HEK293 (cell line): ENCODE results near the gene PPOX.

Experiments used
- CTCF ChIA-PET: fragments of 350-600 bp; formaldehyde crosslinking; extraction: SDS; loops from one replicate; lab custom pipeline; 2021; ENCODE audit warnings: antibody characterized with exemption; lab: Yijun Ruan, JAX
- POLR2A ChIA-PET: fragments of 300-600 bp; formaldehyde crosslinking; extraction: SDS; loops from one replicate; lab custom pipeline; 2020; ENCODE audit warnings: antibody characterized with exemption, inconsistent platforms; lab: Yijun Ruan, JAX
- H3K27ac ChIP-seq: fragments of 200-500 bp; sonication (Bioruptor generic); 2 replicates; pipeline ENCODE4 v1.5.1; 2014; ENCODE audit warnings: low read depth, low read length, control low read depth, inconsistent platforms; ENCODE audit errors: extremely low read depth
- H3K36me3 ChIP-seq, 2 experiments: fragments of 200-500 bp in 1 of 2; sonication (Bioruptor generic) in 1 of 2; 1 replicate in 1 of 2; 2 replicates in 1 of 2; pipeline ENCODE4 v1.5.1; 2014 to 2017; ENCODE audit warnings: inconsistent platforms in 2 of 2, low read length in 2 of 2; ENCODE audit not compliant: control insufficient read depth in 2 of 2, insufficient read depth in 1 of 2
- H3K4me1 ChIP-seq: fragments of 200-500 bp; sonication (Bioruptor generic); 2 replicates; pipeline ENCODE4 v1.5.1; 2014; ENCODE audit warnings: mild to moderate bottlenecking, low read length, inconsistent platforms; ENCODE audit not compliant: control insufficient read depth, insufficient read depth
- H3K4me3 ChIP-seq: 2 replicates; pipeline ENCODE4 v1.5.1; 2011; ENCODE audit warnings: low read depth, mild to moderate bottlenecking, control low read depth, low read length, moderate library complexity
- H3K9me3 ChIP-seq: fragments of 200-500 bp; sonication (Bioruptor generic); 2 replicates; pipeline ENCODE4 v1.5.1; 2014; ENCODE audit warnings: low read depth, low read length, inconsistent platforms; ENCODE audit not compliant: control insufficient read depth, insufficient read depth
- KLF7 ChIP-seq: fragments of 450-650 bp; formaldehyde crosslinking; IDR thresholded peaks from 2 replicates; pipeline ENCODE4 v1.5.1; 2016; ENCODE audit warnings: missing biosample characterization, missing genetic modification characterization, borderline replicate concordance
- MZF1 ChIP-seq: fragments of 450-650 bp; formaldehyde crosslinking; IDR thresholded peaks from 2 replicates; pipeline ENCODE4 v1.5.1; 2017; ENCODE audit warnings: missing biosample characterization, missing genetic modification characterization, borderline replicate concordance
- YY2 ChIP-seq: fragments of 450-650 bp; formaldehyde crosslinking; IDR thresholded peaks from 2 replicates; pipeline ENCODE4 v1.5.1; 2016; ENCODE audit warnings: missing biosample characterization, missing genetic modification characterization
- ZBTB20 ChIP-seq: fragments of 450-650 bp; formaldehyde crosslinking; IDR thresholded peaks from 2 replicates; pipeline ENCODE4 v1.5.1; 2016; ENCODE audit warnings: missing biosample characterization, missing genetic modification characterization
- ZBTB21 ChIP-seq: fragments of 450-650 bp; formaldehyde crosslinking; IDR thresholded peaks from 2 replicates; pipeline ENCODE4 v1.5.1; 2017; ENCODE audit warnings: missing biosample characterization, missing genetic modification characterization
- ZNF707 ChIP-seq: fragments of 450-650 bp; formaldehyde crosslinking; IDR thresholded peaks from 2 replicates; pipeline ENCODE4 v1.5.1; 2016; ENCODE audit warnings: missing biosample characterization, missing genetic modification characterization
- ZNF747 ChIP-seq: fragments of 450-650 bp; formaldehyde crosslinking; IDR thresholded peaks from 2 replicates; pipeline ENCODE4 v1.5.1; 2016; ENCODE audit warnings: missing biosample characterization, missing genetic modification characterization
- TF ChIP-seq, protein P1 (sequence below): fragments of 450-650 bp; formaldehyde crosslinking; IDR thresholded peaks from 2 replicates; pipeline ENCODE4 v1.5.1; 2016; ENCODE audit warnings: missing biosample characterization, missing genetic modification characterization
- TF ChIP-seq, protein P2 (sequence below): fragments of 450-650 bp; formaldehyde crosslinking; IDR thresholded peaks from 2 replicates; pipeline ENCODE4 v1.5.1; 2016; ENCODE audit warnings: missing biosample characterization, missing genetic modification characterization
- TF ChIP-seq, protein P3 (sequence below): fragments of 450-650 bp; formaldehyde crosslinking; IDR thresholded peaks from 2 replicates; pipeline ENCODE4 v1.5.1; 2016; ENCODE audit warnings: missing biosample characterization, missing genetic modification characterization
- TF ChIP-seq, protein P4 (sequence below): fragments of 450-650 bp; formaldehyde crosslinking; IDR thresholded peaks from 2 replicates; pipeline ENCODE4 v1.5.1; 2016; ENCODE audit warnings: missing biosample characterization, missing genetic modification characterization

Gene PPOX

DNA sequence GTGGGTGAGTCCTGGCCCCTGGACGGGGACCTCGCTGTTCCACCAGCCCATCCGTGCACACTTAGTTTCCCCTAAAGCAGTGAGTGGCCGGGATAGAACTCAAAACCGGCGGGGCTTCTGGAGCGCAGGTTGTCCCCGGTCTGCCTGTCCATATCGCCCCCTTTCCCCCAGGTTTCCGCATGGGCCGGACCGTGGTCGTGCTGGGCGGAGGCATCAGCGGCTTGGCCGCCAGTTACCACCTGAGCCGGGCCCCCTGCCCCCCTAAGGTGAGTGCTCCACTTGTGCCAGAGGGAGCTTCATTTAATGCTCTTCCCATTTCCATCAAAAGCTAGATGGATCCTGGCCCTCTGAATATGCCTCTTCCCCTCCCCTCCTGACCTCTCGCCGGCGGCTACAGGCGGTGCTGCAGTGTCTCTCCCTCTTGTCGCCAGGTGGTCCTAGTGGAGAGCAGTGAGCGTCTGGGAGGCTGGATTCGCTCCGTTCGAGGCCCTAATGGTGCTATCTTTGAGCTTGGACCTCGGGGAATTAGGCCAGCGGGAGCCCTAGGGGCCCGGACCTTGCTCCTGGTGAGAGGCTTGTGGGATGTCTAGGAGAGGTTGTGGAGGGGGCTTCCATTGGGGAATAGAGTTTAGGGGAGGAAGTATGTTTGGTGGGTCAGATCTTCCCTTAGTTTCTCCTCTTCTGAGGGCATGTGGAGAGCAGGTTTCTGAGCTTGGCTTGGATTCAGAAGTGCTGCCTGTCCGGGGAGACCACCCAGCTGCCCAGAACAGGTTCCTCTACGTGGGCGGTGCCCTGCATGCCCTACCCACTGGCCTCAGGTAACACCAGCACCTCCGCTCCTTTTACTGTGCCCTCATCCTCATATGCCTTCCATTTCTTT, 683 bp downstream of the PPOX start (continued):
- TF ChIP-seq, protein P1, sequence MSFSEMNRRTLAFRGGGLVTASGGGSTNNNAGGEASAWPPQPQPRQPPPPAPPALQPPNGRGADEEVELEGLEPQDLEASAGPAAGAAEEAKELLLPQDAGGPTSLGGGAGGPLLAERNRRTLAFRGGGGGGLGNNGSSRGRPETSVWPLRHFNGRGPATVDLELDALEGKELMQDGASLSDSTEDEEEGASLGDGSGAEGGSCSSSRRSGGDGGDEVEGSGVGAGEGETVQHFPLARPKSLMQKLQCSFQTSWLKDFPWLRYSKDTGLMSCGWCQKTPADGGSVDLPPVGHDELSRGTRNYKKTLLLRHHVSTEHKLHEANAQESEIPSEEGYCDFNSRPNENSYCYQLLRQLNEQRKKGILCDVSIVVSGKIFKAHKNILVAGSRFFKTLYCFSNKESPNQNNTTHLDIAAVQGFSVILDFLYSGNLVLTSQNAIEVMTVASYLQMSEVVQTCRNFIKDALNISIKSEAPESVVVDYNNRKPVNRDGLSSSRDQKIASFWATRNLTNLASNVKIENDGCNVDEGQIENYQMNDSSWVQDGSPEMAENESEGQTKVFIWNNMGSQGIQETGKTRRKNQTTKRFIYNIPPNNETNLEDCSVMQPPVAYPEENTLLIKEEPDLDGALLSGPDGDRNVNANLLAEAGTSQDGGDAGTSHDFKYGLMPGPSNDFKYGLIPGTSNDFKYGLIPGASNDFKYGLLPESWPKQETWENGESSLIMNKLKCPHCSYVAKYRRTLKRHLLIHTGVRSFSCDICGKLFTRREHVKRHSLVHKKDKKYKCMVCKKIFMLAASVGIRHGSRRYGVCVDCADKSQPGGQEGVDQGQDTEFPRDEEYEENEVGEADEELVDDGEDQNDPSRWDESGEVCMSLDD = peak; percentile 63

DNA sequence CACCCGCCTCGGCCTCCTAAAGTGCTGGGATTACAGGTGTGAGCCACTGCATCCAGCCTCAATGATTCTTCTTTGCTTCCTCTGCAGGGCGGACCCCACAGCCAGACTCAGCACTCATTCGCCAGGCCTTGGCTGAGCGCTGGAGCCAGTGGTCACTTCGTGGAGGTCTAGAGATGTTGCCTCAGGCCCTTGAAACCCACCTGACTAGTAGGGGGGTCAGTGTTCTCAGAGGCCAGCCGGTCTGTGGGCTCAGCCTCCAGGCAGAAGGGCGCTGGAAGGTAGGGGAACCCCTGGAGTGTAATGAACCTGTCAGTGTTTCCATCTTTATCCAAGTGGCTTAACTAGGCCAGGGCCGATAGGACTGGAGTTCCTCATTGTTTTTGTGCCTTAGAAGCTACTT, 2.7 kb downstream of the PPOX start:
- ChIA-PET POLR2A (interaction anchor here (0.9 to 4.8 kb wide), 4 partner anchors 16 to 71 kb away, joined by 3 to 53 read pairs (median 14); partner anchors contain the start of genes DEDD, KLHDC9 and UFC1), CTCF (interaction anchor here (0.6 to 3.9 kb wide), 5 partner anchors 8 to 488 kb away, joined by 3 to 23 read pairs (median 3); partner anchors contain the start of gene B4GALT3)
- peaks cover 10 to 73% of the 10 kb centered on the region in 2 experiments; a peak in 2 of 3 replicates for H3K36me3 ChIP-seq

DNA sequence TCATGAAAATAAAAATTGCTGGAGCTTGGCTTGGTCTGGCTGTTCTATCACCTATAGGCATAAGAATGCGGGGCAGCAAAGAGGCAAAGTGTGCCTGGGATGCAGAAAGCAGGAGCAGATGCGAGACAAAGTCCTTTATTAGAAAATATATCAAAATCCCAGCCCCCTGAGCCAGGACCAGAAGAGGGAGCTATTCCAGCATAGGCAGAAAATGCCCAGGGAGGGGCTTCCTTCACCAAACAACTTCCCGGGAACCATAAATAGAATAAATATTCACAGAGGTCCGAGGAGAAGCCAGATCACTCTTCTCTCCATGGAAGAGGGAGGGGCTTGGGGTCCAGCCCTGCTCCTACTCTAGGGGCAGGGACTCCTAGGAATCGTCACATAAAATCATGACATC, 5.0 kb downstream of the PPOX start:
- H3K4me3 ChIP-seq = no peak overlapping the region
- POLR2A ChIA-PET = interaction anchor here (1.0 kb wide), 1 partner anchor 9 kb away, joined by 3 read pairs; no protein-coding TSS in a partner anchor
- H3K4me1 ChIP-seq = no peaks in the 10 kb centered on the region
- CTCF ChIA-PET = interaction anchor here (0.6 to 1.0 kb wide), 4 partner anchors 10 to 66 kb away, joined by 3 to 4 read pairs (median 4); no protein-coding TSS in a partner anchor
- TF ChIP-seq, protein P2, sequence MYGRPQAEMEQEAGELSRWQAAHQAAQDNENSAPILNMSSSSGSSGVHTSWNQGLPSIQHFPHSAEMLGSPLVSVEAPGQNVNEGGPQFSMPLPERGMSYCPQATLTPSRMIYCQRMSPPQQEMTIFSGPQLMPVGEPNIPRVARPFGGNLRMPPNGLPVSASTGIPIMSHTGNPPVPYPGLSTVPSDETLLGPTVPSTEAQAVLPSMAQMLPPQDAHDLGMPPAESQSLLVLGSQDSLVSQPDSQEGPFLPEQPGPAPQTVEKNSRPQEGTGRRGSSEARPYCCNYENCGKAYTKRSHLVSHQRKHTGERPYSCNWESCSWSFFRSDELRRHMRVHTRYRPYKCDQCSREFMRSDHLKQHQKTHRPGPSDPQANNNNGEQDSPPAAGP = no peak
- TF ChIP-seq, protein P3, sequence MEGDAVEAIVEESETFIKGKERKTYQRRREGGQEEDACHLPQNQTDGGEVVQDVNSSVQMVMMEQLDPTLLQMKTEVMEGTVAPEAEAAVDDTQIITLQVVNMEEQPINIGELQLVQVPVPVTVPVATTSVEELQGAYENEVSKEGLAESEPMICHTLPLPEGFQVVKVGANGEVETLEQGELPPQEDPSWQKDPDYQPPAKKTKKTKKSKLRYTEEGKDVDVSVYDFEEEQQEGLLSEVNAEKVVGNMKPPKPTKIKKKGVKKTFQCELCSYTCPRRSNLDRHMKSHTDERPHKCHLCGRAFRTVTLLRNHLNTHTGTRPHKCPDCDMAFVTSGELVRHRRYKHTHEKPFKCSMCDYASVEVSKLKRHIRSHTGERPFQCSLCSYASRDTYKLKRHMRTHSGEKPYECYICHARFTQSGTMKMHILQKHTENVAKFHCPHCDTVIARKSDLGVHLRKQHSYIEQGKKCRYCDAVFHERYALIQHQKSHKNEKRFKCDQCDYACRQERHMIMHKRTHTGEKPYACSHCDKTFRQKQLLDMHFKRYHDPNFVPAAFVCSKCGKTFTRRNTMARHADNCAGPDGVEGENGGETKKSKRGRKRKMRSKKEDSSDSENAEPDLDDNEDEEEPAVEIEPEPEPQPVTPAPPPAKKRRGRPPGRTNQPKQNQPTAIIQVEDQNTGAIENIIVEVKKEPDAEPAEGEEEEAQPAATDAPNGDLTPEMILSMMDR = 0 out of 2 replicates have a peak, but pooled peaks have one; percentile 8
- TF ChIP-seq, all 188 proteins: peak for 1
- no peaks in the 10 kb centered on the region for H3K9me3 ChIP-seq
- H3K36me3 ChIP-seq = peaks cover 16 to 82% of the 10 kb centered on the region in 2 experiments; a peak in 2 of 3 replicates
- no peak overlapping the region for H3K27ac ChIP-seq

More for the DNA sequence above, 2.7 kb downstream of the PPOX start:
- TF ChIP-seq MZF1 (tag by site-specific recombination) = no peak
- no peak for TF ChIP-seq YY2
- TF ChIP-seq KLF7 (tag by site-specific recombination) = no peak
- no peak for TF ChIP-seq ZNF707 (tag by site-specific recombination)
- TF ChIP-seq ZBTB21 = no peak
- H3K4me3 ChIP-seq = no peak overlapping the region
- no peaks in the 10 kb centered on the region for H3K9me3 ChIP-seq
- peaks cover 3% of the 10 kb centered on the region; the same call in 1 of the 2 replicates for H3K4me1 ChIP-seq
- H3K27ac ChIP-seq = no peak overlapping the region

DNA sequence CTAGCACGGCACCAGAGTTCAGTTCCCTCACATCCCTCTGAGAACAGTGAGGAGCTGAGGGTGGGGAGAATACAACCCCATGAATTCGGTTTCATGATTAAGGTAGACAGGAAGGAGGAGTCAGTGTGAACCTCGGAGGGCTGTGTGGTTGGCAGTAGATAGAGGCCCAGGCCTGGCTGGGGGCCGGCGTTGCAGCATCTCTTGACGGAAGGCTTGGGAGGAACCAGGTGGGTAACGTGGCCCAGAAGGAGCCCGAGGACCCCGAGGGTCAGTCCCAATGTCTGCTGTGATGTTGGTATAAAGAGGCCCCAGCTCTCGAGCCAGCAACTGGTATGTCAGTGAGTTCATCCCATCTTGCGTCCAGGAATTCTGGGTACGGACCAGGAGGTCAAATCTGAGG, 5.5 kb downstream of the PPOX start:
- peaks cover 16 to 82% of the 10 kb centered on the region in 2 experiments; a peak in 2 of 3 replicates for H3K36me3 ChIP-seq
- H3K4me3 ChIP-seq = no peak overlapping the region
- H3K27ac ChIP-seq = no peak overlapping the region
- CTCF ChIA-PET = interaction anchor here (0.6 to 1.0 kb wide), 5 partner anchors 9 to 142 kb away, joined by 3 to 4 read pairs (median 3); no protein-coding TSS in a partner anchor
- H3K9me3 ChIP-seq = no peaks in the 10 kb centered on the region
- H3K4me1 ChIP-seq = no peaks in the 10 kb centered on the region
- POLR2A ChIA-PET = interaction anchor here (1.0 kb wide), 1 partner anchor 10 kb away, joined by 3 read pairs; no protein-coding TSS in a partner anchor
- no peak for TF ChIP-seq ZNF747 (tag by site-specific recombination)
- TF ChIP-seq ZBTB20 (tag by site-specific recombination) = no peak
- TF ChIP-seq, protein P4, sequence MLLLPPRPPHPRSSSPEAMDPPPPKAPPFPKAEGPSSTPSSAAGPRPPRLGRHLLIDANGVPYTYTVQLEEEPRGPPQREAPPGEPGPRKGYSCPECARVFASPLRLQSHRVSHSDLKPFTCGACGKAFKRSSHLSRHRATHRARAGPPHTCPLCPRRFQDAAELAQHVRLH = no peak
